ENCODE measurements around the gene MEF2D. TPM values are rescaled to one million over a fixed set of nuclear protein-coding genes. Genes with fewer than 3 reads are reported as not detected.

Gene MEF2D
- total and polyA plus RNA-seq, 2 donors (not counting 1 experiment from before 2014, with no cell fraction given), result 65.6 to 128 TPM

DNA sequence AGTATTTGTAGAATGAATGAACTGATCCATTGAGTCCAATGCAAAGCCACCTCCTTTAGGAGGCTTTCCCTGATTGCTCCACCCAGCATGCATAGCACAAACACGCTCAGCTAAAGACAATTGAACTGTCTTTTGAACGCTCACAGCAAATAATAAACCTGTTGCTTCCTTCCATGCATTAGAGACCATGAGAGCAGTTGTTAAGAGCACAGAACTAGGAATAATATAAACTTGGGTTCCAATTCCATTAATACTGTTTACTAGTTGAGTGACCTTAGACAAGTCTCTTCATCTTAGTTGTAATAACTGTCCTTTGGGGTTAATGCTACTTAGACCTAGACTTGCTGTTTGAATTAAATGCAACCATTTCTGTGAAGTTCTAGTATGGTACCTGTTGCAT is 5.9 kb upstream of the MEF2D start:
- no peaks in the 10 kb centered on the region for H3K27me3 Mint-ChIP-seq
- WGBS (ENCODE audit: insufficient coverage), result 100% methylated on average over 1 of the region's 2 CpGs
- H3K27ac ChIP-seq (ENCODE audit: low read length in 2 of 2), result peak overlapping the region in 1 of 2 donors; percentile 94

DNA sequence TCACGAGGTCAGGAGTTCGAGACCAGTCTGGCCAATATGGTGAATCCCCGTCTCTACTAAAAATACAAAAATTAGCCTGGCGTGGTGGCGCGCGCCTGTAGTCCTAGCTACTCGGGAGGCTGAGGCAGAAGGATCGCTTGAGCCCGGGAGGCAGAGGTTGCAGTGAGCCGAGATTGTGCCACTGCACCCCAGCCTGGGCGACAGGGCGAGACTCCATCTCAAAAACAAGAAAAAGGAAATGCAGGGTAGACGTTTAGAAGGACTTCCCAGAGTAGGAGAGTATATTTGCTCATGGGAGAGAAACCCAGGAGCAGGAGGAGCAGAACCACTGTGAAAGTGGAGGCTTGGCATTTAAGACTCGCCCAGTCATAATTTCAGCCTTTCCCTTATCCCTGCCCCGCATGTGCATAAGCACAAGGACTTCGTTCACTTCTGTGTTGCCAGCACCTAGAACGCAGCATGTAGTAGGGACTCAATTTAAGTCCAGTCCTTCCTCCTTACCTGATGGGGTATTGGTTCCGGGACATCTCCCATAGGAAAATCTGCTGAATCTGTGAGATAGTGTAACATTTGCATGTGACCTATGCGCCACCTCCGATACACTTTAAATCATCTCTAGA is 5.2 kb upstream of the MEF2D start:
- Histone ChIP-seq H3K4me2 (replicated peaks; ENCODE audit: low read depth, low read length, poor library complexity, severe bottlenecking) (peak overlapping the region; percentile 75), H3K4me1 (ENCODE audit: control insufficient read depth in 2 of 2, insufficient read depth in 2 of 2, low read length in 2 of 2) (peaks cover 45 to 60% of the 10 kb centered on the region in 2 donors), H3K36me3 (replicated peaks in 1 of 2; ENCODE audit: control extremely low read depth in 1 of 2, control insufficient read depth in 1 of 2, extremely low read depth in 1 of 2, insufficient read depth in 2 of 2, low read length in 1 of 2) (no peaks in the 10 kb centered on the region), H3K4me3 (ENCODE audit: control extremely low read depth in 1 of 5, extremely low read depth in 1 of 5, insufficient read depth in 1 of 5, low read depth in 2 of 5, low read length in 4 of 5) (peak overlapping the region in 4 of 5 experiments; percentile 31 to 53 (median 44)), H2AFZ (ENCODE audit: insufficient read depth, low read depth, low read length, poor library complexity, severe bottlenecking) (peak overlapping the region; percentile 52), H3K79me2 (ENCODE audit: control insufficient read depth, insufficient read depth, low read length) (peaks cover 20% of the 10 kb centered on the region), H3K27me3 (replicated peaks in 1 of 4; ENCODE audit: control extremely low read depth in 1 of 4, control insufficient read depth in 3 of 4, insufficient read depth in 4 of 4, low read length in 3 of 4) (no peaks in the 10 kb centered on the region), H4K20me1 (ENCODE audit: control insufficient read depth, insufficient read depth, low read length, poor library complexity, severe bottlenecking) (no peaks in the 10 kb centered on the region), H3K27ac (ENCODE audit: low read length in 2 of 2) (peak overlapping the region; percentile 94 to 96), H3K9ac (ENCODE audit: low read length) (peak overlapping the region; percentile 57), H3K9me3 (ENCODE audit: control extremely low read depth in 1 of 3, control insufficient read depth in 2 of 3, insufficient read depth in 1 of 3, low read length in 2 of 3) (no peaks in the 10 kb centered on the region)
- H3K4me1 Mint-ChIP-seq, result peaks cover 70% of the 10 kb centered on the region
- no peaks in the 10 kb centered on the region for H3K27me3 Mint-ChIP-seq
- TF ChIP-seq, protein P1, sequence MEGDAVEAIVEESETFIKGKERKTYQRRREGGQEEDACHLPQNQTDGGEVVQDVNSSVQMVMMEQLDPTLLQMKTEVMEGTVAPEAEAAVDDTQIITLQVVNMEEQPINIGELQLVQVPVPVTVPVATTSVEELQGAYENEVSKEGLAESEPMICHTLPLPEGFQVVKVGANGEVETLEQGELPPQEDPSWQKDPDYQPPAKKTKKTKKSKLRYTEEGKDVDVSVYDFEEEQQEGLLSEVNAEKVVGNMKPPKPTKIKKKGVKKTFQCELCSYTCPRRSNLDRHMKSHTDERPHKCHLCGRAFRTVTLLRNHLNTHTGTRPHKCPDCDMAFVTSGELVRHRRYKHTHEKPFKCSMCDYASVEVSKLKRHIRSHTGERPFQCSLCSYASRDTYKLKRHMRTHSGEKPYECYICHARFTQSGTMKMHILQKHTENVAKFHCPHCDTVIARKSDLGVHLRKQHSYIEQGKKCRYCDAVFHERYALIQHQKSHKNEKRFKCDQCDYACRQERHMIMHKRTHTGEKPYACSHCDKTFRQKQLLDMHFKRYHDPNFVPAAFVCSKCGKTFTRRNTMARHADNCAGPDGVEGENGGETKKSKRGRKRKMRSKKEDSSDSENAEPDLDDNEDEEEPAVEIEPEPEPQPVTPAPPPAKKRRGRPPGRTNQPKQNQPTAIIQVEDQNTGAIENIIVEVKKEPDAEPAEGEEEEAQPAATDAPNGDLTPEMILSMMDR (IDR thresholded peaks at IDR 0.05), result no peak
- no peak for TF ChIP-seq EZH2 (IDR thresholded peaks at IDR 0.05; ENCODE audit: borderline replicate concordance, insufficient read depth, low read depth, low read length, poor library complexity, severe bottlenecking)
- H3K9me3 Mint-ChIP-seq (ENCODE audit: insufficient read depth), result no peaks in the 10 kb centered on the region
- ChIA-PET CTCF (interaction anchor here (1.0 to 11.7 kb wide), 5 partner anchors 18 to 120 kb away, joined by 3 to 383 read pairs (median 7); no protein-coding TSS in a partner anchor), POLR2A (interaction anchor here (0.6 to 8.3 kb wide), 15 partner anchors 10 to 818 kb away, joined by 3 to 193 read pairs (median 6); partner anchors contain the start of genes METTL25B and MRPL24)
- 73% methylated on average over 10 of the region's 21 CpGs for WGBS (ENCODE audit: insufficient coverage)
- ATAC-seq (ENCODE audit: low read depth) (no peak), DNase-seq (peak; percentile 39)
- H3K27ac Mint-ChIP-seq, result peak overlapping the region; percentile 99
- intact Hi-C loops (cut with micrococcal nuclease), result loop anchor here (1.0 to 10.0 kb wide), 5 partner anchors 13 to 1181 kb away; partner anchors contain the start of gene RUSC1
- peak overlapping the region; percentile 90 for H3K4me3 Mint-ChIP-seq

More for the DNA sequence above, 5.9 kb upstream of the MEF2D start:
- Histone ChIP-seq H3K9ac (ENCODE audit: low read length) (no peak overlapping the region), H3K4me3 (ENCODE audit: control extremely low read depth in 1 of 5, extremely low read depth in 1 of 5, insufficient read depth in 1 of 5, low read depth in 2 of 5, low read length in 4 of 5) (no peak overlapping the region), H3K4me1 (ENCODE audit: control insufficient read depth in 2 of 2, insufficient read depth in 2 of 2, low read length in 2 of 2) (peaks cover 44 to 59% of the 10 kb centered on the region in 2 donors), H3K36me3 (replicated peaks in 1 of 2; ENCODE audit: control extremely low read depth in 1 of 2, control insufficient read depth in 1 of 2, extremely low read depth in 1 of 2, insufficient read depth in 2 of 2, low read length in 1 of 2) (no peaks in the 10 kb centered on the region), H3K4me2 (replicated peaks; ENCODE audit: low read depth, low read length, poor library complexity, severe bottlenecking) (no peak overlapping the region), H3K79me2 (ENCODE audit: control insufficient read depth, insufficient read depth, low read length) (peaks cover 19% of the 10 kb centered on the region), H3K27me3 (replicated peaks in 1 of 4; ENCODE audit: control extremely low read depth in 1 of 4, control insufficient read depth in 3 of 4, insufficient read depth in 4 of 4, low read length in 3 of 4) (no peaks in the 10 kb centered on the region), H2AFZ (ENCODE audit: insufficient read depth, low read depth, low read length, poor library complexity, severe bottlenecking) (no peak overlapping the region), H3K9me3 (ENCODE audit: control extremely low read depth in 1 of 3, control insufficient read depth in 2 of 3, insufficient read depth in 1 of 3, low read length in 2 of 3) (no peaks in the 10 kb centered on the region), H4K20me1 (ENCODE audit: control insufficient read depth, insufficient read depth, low read length, poor library complexity, severe bottlenecking) (no peaks in the 10 kb centered on the region)
- peaks cover 67% of the 10 kb centered on the region for H3K4me1 Mint-ChIP-seq
- ATAC-seq (ENCODE audit: low read depth), result no peak
- no peaks in the 10 kb centered on the region for H3K9me3 Mint-ChIP-seq (ENCODE audit: insufficient read depth)
- intact Hi-C loops (cut with micrococcal nuclease), result loop anchor here (10.0 kb wide), 1 partner anchor 1182 kb away; the partner anchor contains the start of gene RUSC1
- POLR2A ChIA-PET, result interaction anchor here (0.7 to 2.8 kb wide), 3 partner anchors 15 to 49 kb away, joined by 3 to 12 read pairs (median 10); no protein-coding TSS in a partner anchor
- peak overlapping the region; percentile 99 for H3K27ac Mint-ChIP-seq
- no peak overlapping the region for H3K4me3 Mint-ChIP-seq
- CTCF ChIA-PET, result interaction anchor here (1.7 to 2.7 kb wide), 2 partner anchors 18 to 26 kb away, joined by 7 to 15 read pairs; no protein-coding TSS in a partner anchor
- TF ChIP-seq, protein P1 (IDR thresholded peaks at IDR 0.05), result no peak
- no peak for DNase-seq
